ENCODE data around the gene OTP. TPM values are rescaled to one million over a fixed set of nuclear protein-coding genes. Genes with fewer than 3 reads are reported as not detected.

OTP gene
- total and polyA plus RNA-seq, 8 donors = not detected

GRCh38 chr5:77638763-77639671, 504 bp upstream of the OTP start:
- Histone ChIP-seq H3K4me1 (peaks cover 17 to 59% (median 41%) of the 10 kb centered on the region in 4 donors), H3K36me3 (no peaks in the 10 kb centered on the region), H3K4me3 (peak overlapping the region in 1 of 4 donors; percentile 22), H3K9me3 (peaks cover 0 to 49% (median 8%) of the 10 kb centered on the region in 4 donors), H3K27ac (no peak overlapping the region), H3K27me3 (peaks cover 63 to 100% (median 99%) of the 10 kb centered on the region in 3 donors)
- intact Hi-C loops (cut with DNase I; ENCODE audit: low total_unique reads) = no loop called here
- WGBS, 5 donors = 11 to 20% (median 16%) methylated on average over 42 to 61 of the region's 61 CpGs
- peak in 1 of 2 donors; percentile 57 for DNase-seq
- TF ChIP-seq POLR2A (IDR thresholded peaks at IDR 0.05) = no peak
- TF ChIP-seq EP300 (IDR thresholded peaks at IDR 0.05) = no peak
- TF ChIP-seq POLR2AphosphoS5 (IDR thresholded peaks at IDR 0.05) = no peak
- TF ChIP-seq, protein P1, sequence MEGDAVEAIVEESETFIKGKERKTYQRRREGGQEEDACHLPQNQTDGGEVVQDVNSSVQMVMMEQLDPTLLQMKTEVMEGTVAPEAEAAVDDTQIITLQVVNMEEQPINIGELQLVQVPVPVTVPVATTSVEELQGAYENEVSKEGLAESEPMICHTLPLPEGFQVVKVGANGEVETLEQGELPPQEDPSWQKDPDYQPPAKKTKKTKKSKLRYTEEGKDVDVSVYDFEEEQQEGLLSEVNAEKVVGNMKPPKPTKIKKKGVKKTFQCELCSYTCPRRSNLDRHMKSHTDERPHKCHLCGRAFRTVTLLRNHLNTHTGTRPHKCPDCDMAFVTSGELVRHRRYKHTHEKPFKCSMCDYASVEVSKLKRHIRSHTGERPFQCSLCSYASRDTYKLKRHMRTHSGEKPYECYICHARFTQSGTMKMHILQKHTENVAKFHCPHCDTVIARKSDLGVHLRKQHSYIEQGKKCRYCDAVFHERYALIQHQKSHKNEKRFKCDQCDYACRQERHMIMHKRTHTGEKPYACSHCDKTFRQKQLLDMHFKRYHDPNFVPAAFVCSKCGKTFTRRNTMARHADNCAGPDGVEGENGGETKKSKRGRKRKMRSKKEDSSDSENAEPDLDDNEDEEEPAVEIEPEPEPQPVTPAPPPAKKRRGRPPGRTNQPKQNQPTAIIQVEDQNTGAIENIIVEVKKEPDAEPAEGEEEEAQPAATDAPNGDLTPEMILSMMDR (IDR thresholded peaks at IDR 0.05) = no peak

- DNase-seq = no peak
- Histone ChIP-seq H3K27me3 (peaks cover 60 to 100% (median 99%) of the 10 kb centered on the region in 3 donors), H3K36me3 (no peaks in the 10 kb centered on the region), H3K27ac (no peak overlapping the region), H3K9me3 (peaks cover 0 to 49% (median 10%) of the 10 kb centered on the region in 4 donors), H3K4me3 (peak overlapping the region in 1 of 4 donors; percentile 17), H3K4me1 (peaks cover 8 to 43% (median 29%) of the 10 kb centered on the region in 4 donors)
- intact Hi-C loops (cut with DNase I; ENCODE audit: low total_unique reads) = no loop called here
- 7 to 11% (median 10%) methylated on average over 28 to 43 of the region's 43 CpGs for WGBS, 5 donors
- TF ChIP-seq EP300 (IDR thresholded peaks at IDR 0.05) = no peak
- TF ChIP-seq, protein P1 (IDR thresholded peaks at IDR 0.05) = no peak
- TF ChIP-seq POLR2AphosphoS5 (IDR thresholded peaks at IDR 0.05) = no peak
- TF ChIP-seq POLR2A (IDR thresholded peaks at IDR 0.05) = no peak
These were observed 1.1 kb downstream of the OTP start for GRCh38 chr5:77637170-77637997.

- intact Hi-C loops (cut with DNase I; ENCODE audit: low total_unique reads) = no loop called here
- Histone ChIP-seq H3K36me3 (no peaks in the 10 kb centered on the region), H3K9me3 (peaks cover 0 to 49% (median 11%) of the 10 kb centered on the region in 4 donors), H3K4me1 (peaks cover 8 to 43% (median 29%) of the 10 kb centered on the region in 4 donors), H3K4me3 (no peak overlapping the region), H3K27ac (no peak overlapping the region), H3K27me3 (peaks cover 61 to 100% (median 99%) of the 10 kb centered on the region in 3 donors)
- DNase-seq = no peak
- WGBS, 5 donors = 5 to 14% (median 12%) methylated on average over 12 to 34 of the region's 34 CpGs
- TF ChIP-seq, protein P1 (IDR thresholded peaks at IDR 0.05) = no peak
- TF ChIP-seq POLR2A (IDR thresholded peaks at IDR 0.05) = no peak
These were observed 1.8 kb downstream of the OTP start for GRCh38 chr5:77636641-77637169.
